NK-92 (cell line): ENCODE results near the gene RAPGEF1.

Experiments used
- DNase-seq: peaks from one replicate; lab custom pipeline; 2025; ENCODE audit not compliant: unreplicated experiment; lab: John Stamatoyannopoulos, UW

RAPGEF1 gene

DNA sequence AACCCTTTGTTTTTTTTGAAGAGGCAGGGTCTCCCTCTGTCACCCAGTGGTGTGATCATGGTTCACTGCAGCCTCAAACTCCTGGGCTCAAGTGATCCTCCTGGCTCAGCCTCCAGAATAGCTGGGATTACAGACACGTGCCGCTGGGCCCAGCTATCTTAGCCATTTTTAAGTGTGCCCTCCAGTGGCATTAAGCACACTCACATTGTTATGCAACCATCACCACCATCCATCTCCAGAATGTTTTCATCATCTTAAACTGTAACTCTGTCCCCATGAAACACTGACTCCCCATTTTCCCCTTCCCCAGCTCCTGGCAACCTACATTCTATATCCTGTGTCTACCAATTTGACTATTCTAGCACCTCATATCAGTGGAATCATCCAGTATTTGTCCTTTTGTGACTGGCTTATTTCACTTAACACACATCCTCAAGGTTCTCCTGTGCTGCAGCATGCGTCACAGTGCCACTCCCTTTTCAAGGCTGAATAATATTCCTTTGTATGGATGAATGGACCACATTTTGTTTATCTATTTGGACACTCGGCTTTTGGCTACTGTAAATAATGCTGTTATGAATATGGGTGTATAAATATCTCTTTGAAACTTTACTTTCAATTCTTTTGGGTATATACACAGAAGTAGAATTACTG is 12.5 kb upstream of the RAPGEF1 start:
- no peak for DNase-seq

- DNase-seq: no peak
Observed at GRCh38 chr9:131748411-131748955, 8.6 kb upstream of the RAPGEF1 start.

- no peak for DNase-seq
Observed at GRCh38 chr9:131747352-131747751, 7.5 kb upstream of the RAPGEF1 start.

DNA sequence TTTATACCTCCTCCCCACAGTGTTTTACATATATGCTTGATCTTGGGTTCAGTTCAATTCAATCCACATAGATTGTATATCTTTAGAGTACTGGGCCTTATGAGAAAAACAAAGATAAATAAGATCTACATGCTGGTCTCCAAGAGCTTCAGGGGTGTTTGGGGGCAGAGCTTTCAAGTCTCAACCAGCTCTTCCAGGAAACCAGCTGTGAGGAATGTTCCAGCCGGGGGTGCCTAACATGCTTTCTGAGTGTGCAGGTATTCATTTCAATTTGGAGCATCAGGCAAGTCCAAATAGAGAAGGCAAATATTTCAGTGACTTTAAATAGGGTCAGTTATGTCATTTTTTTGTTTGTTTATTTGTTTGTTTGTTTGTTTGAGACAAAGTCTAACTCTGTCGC is 5.7 kb upstream of the RAPGEF1 start:
- no peak for DNase-seq

DNA sequence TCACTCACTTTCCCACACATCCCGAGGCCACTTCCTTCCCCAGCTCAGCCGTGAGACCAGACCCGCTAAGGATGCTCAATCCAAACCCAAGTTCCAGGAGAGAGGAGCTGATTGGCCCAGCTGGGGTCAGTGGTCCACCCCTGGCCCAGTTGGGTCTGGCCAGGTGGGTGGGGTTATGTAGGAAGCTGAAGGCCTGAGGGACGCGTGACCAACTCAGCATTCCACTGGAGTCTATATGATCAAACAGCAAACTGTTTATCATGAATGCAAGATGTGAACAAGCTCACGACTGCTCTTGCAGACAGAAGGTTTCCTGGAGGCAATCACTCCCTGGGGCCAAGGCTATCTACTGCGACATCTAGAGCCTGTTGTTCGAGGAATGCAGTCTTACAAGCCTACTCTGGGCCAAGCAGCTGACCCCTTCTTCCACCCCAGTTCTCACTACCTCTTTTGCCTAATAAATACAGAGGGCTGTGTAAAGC is 4.9 kb upstream of the RAPGEF1 start:
- DNase-seq: no peak

- no peak for DNase-seq
Observed at GRCh38 chr9:131744171-131744719, 4.4 kb upstream of the RAPGEF1 start.

GRCh38 chr9:131743501-131743900 is 3.6 kb upstream of the RAPGEF1 start:
- no peak for DNase-seq

- DNase-seq: no peak
Observed at GRCh38 chr9:131743096-131743495, 3.2 kb upstream of the RAPGEF1 start.

- no peak for DNase-seq
Observed at GRCh38 chr9:131740898-131741297, 1.0 kb upstream of the RAPGEF1 start.

GRCh38 chr9:131739133-131739958 is 530 bp downstream of the RAPGEF1 start:
- DNase-seq: no peak

GRCh38 chr9:131738293-131739132 is 1.4 kb downstream of the RAPGEF1 start:
- no peak for DNase-seq

DNA sequence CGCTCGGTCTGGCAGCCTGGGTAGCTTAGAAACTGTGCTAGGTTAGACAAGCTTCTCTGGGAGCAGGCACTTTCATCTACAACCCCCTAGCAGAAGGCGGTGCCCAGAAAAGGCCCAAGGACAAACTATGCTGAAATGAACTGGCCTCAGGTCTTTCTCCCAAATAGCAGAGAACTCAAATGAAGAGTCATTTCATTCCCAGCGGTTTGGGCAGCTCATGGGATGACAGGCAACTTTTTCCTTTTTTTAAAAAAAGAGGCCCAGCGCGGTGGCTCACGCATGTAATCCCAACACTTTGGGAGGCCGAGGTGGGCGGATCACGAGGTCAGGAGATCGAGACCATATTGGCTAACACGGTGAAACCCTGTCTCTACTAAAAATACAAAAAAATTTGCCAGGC is 2.5 kb downstream of the RAPGEF1 start:
- no peak for DNase-seq

DNA sequence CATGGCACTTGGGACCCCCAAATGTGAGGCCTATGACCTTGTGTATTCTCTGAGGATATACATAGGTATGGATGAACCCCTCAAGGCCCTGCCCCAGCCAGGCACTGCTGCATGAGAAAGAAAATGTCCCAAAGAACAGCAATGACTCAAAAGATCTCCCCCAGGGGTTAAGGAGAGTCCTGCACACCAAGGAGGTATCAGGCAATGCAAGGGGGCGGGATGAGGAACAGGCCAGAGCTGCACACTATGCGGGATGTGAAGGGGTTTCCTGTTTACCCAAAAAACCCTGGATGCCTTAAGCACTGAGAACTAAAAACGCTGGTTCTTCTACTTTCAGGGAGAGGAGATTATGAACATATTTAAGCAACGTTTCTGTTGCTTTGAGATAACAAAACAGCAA is 3.4 kb downstream of the RAPGEF1 start:
- DNase-seq: no peak

DNA sequence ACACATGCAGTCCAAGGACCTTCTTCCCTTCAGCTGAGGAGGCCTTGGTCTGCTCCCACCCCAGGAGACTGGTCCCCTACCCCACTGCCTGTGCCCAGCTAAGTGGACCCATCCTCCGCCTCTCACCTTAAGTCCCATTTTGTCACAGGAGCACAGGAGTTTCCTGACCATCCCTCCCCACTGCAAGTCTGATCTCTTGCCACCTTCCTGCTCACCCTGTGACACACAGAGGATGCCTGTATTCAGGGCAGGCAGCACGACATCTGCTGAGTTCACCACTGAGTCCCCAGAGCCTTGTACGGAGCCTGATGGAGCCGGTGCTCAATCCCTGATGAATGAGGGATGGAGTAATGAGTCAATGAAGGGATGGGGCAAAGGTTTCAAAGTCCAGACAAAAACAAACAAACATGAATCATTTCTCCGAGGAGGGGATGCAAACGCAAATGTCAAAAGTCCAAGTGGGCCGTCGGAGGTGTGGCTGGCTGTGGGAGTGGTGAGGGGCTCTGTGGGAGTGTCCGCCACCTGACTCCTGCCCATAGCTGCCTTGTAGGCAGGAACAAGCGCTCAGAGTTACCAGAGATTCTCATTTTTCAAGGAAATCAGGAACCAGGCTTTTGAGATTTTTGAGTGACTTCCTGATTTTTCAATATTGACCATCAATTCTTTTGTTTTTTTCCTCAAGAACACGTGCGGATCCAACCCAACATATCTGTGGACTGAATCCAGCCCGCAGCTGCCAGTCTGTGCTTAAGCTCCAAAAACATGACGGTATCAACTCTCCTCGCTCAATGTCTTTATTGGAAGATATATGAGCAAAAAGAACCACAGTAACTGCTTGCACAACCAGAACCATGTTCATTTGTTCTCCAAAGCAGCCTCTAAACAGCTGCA is 4.4 kb downstream of the RAPGEF1 start:
- no peak for DNase-seq

- no peak for DNase-seq
Observed at GRCh38 chr9:131734781-131735180, 5.1 kb downstream of the RAPGEF1 start.

DNA sequence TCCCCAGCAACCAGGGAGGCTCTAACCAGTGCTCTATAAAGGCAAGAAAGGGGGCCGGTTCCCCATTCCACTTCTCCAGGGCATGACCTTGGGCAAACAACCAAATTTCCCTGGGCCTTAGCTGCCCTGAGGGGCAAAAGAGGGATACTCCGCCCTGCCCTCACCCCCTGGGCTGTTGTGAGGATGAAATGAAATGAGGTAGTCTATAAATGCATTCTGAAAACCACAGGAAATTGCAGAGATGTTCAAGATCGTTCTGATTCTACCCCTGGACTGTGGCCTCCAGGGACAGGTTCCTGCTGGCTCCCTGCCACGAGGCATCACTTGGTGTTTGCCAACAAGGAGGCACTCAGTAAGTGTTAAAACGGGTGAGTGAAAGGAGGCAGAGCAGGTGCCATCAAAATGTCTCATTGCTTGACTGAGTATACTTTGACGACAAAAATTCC is 5.7 kb downstream of the RAPGEF1 start:
- DNase-seq: no peak

DNA sequence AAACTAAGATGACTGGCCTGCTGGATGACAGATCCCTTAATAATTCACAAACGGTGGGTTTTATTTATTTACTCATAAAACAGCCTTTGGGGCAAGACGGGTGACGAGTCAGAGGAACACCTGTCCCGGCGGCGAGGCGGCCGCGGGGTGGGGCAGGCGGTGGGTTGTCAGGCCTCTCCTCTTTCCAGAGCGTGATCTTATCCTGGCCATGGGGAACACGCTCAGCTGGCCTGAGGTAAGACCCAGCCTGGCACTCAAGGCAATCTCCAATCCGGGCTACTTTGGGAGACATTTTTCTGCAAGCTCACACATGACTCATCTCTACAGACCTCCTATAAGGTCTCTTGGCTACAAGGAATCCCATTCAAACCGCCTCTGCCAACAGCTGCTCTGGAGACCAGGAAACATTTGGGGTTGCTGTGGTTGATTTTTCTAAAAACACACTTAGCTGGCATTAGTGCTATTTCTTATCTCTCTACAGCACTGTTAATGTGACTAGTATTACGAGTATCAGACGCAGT is 6.3 kb downstream of the RAPGEF1 start:
- no peak for DNase-seq

GRCh38 chr9:131732636-131733289 is 7.1 kb downstream of the RAPGEF1 start:
- DNase-seq: no peak

GRCh38 chr9:131732061-131732526 is 7.8 kb downstream of the RAPGEF1 start:
- no peak for DNase-seq
